Endodermal cell (in vitro differentiated cells): Measurements from ENCODE around the gene ARHGAP6. TPM values are rescaled to one million over a fixed set of nuclear protein-coding genes. Genes with fewer than 3 reads are reported as not detected.

Experiments used
- DNase-seq: peaks from one replicate; pipeline ENCODE4 v3.0.0-alpha.2; 2017
- H3K27ac ChIP-seq: 2 replicates; pipeline ENCODE4 v1.5.1; 2013; ENCODE audit warnings: mild to moderate bottlenecking, low read depth, low read length, moderate library complexity
- H3K27me3 ChIP-seq: 2 replicates; pipeline ENCODE4 v1.6.1; 2013; ENCODE audit warnings: mild to moderate bottlenecking, low read length, moderate library complexity; ENCODE audit not compliant: insufficient read depth, control insufficient read depth, poor library complexity, severe bottlenecking
- H3K36me3 ChIP-seq: 2 replicates; pipeline ENCODE4 v1.7.0; 2013; ENCODE audit warnings: mild to moderate bottlenecking, low read length, moderate library complexity; ENCODE audit not compliant: control insufficient read depth, insufficient read depth
- H3K4me1 ChIP-seq: one replicate; pipeline ENCODE4 v1.7.0; 2013; ENCODE audit warnings: low read length; ENCODE audit not compliant: control insufficient read depth, insufficient read depth
- H3K4me3 ChIP-seq: 2 replicates; pipeline ENCODE4 v1.5.1; 2013; ENCODE audit warnings: mild to moderate bottlenecking, low read length, moderate library complexity
- H3K9ac ChIP-seq: 2 replicates; pipeline ENCODE4 v1.6.1; 2013; ENCODE audit warnings: mild to moderate bottlenecking, low read length, moderate library complexity; ENCODE audit not compliant: poor library complexity, severe bottlenecking; ENCODE audit errors: extremely low read depth
- H3K9me3 ChIP-seq: 2 replicates; pipeline ENCODE4 v1.6.1; 2013; ENCODE audit warnings: mild to moderate bottlenecking, low read length, moderate library complexity; ENCODE audit not compliant: control insufficient read depth
- H3K27ac Mint-ChIP-seq: 2 replicates; pipeline ENCODE4 v1.8.0; 2020; ENCODE audit warnings: mixed read lengths
- H3K27me3 Mint-ChIP-seq: 2 replicates; pipeline ENCODE4 v1.8.0; 2021; ENCODE audit warnings: mild to moderate bottlenecking, mixed read lengths; ENCODE audit not compliant: insufficient read depth
- H3K36me3 Mint-ChIP-seq: 2 replicates; pipeline ENCODE4 v1.8.0; 2020; ENCODE audit warnings: low read depth, mixed read lengths
- H3K4me1 Mint-ChIP-seq: 2 replicates; pipeline ENCODE4 v1.8.0; 2020; ENCODE audit warnings: mixed read lengths
- H3K4me3 Mint-ChIP-seq: 2 replicates; pipeline ENCODE4 v1.8.0; 2020; ENCODE audit warnings: mild to moderate bottlenecking, moderate library complexity, mixed read lengths
- H3K9me3 Mint-ChIP-seq: 2 replicates; pipeline ENCODE4 v1.8.0; 2020; ENCODE audit warnings: mild to moderate bottlenecking, mixed read lengths
- WGBS, 2 experiments: methylation state at CpG; one replicate each; pipeline versions ENCODE4 v1.1.5 to v1.1.7; 2013; ENCODE audit warnings: missing lambda C conversion rate in 2 of 2, mixed read lengths in 1 of 2; ENCODE audit not compliant: insufficient coverage in 1 of 2, insufficient read length in 1 of 2; 5-methylcytosine and 5-hydroxymethylcytosine counted together
- total RNA-seq, 2 donors: library from RNA; stranded (reverse); fragmentation: NEBNext Ultra II Directional in 1 of 2; extraction: Animal tissue kit (Norgen Biotek cat#: 25700) in 1 of 2; gene quantifications; 2 replicates in 1 of 2; 3 replicates in 1 of 2; pipeline ENCODE4 v1.2.1, GENCODE V29; 2021
- TF ChIP-seq, protein P1 (sequence below): fragments of 200-600 bp; sonication (generic); conservative IDR thresholded peaks from 2 replicates; pipeline ENCODE4 v1.5.0; 2021; ENCODE audit warnings: antibody characterized with exemption, mild to moderate bottlenecking

The ARHGAP6 gene
- total RNA-seq, 2 donors from 2014 or later = 0.48 to 0.73 TPM

DNA sequence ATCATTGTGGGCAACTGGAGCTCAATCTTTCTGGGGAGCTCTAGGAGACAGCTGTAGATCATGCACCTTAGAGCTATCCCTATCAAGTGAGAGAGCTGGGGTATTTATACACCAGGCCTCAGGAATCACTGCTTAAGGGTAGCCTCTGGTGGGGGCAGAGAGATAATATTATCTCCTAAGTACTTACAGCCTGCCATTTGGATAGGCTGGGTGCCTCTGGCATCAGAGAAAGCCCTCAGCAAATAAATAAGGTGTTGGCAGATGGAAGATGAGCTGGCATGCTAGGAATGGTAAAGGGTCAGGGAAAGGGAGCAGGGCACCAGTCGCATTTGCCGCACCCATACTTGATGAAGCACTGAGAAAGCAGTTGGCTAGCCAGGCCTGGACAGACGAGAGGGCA lies 478.7 kb downstream of the ARHGAP6 start:
- Mint-ChIP-seq H3K4me3 (no peak overlapping the region), H3K4me1 (no peaks in the 10 kb centered on the region), H3K9me3 (peaks cover 35% of the 10 kb centered on the region), H3K27me3 (peaks cover 40% of the 10 kb centered on the region), H3K27ac (no peak overlapping the region), H3K36me3 (no peaks in the 10 kb centered on the region)
- no peak overlapping the region for H3K4me3 ChIP-seq
- no peak for DNase-seq
- no peaks in the 10 kb centered on the region for H3K9me3 ChIP-seq
- no peaks in the 10 kb centered on the region for H3K36me3 ChIP-seq
- H3K9ac ChIP-seq = no peak overlapping the region
- H3K4me1 ChIP-seq = no peaks in the 10 kb centered on the region
- no peak overlapping the region for H3K27ac ChIP-seq
- WGBS, 2 experiments = 100% methylated on average over 3 of the region's 3 CpGs; no CpG with 5 or more reads in 1 of the 2 experiments
- TF ChIP-seq, protein P1, sequence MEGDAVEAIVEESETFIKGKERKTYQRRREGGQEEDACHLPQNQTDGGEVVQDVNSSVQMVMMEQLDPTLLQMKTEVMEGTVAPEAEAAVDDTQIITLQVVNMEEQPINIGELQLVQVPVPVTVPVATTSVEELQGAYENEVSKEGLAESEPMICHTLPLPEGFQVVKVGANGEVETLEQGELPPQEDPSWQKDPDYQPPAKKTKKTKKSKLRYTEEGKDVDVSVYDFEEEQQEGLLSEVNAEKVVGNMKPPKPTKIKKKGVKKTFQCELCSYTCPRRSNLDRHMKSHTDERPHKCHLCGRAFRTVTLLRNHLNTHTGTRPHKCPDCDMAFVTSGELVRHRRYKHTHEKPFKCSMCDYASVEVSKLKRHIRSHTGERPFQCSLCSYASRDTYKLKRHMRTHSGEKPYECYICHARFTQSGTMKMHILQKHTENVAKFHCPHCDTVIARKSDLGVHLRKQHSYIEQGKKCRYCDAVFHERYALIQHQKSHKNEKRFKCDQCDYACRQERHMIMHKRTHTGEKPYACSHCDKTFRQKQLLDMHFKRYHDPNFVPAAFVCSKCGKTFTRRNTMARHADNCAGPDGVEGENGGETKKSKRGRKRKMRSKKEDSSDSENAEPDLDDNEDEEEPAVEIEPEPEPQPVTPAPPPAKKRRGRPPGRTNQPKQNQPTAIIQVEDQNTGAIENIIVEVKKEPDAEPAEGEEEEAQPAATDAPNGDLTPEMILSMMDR = no peak
- peaks cover 76% of the 10 kb centered on the region for H3K27me3 ChIP-seq

DNA sequence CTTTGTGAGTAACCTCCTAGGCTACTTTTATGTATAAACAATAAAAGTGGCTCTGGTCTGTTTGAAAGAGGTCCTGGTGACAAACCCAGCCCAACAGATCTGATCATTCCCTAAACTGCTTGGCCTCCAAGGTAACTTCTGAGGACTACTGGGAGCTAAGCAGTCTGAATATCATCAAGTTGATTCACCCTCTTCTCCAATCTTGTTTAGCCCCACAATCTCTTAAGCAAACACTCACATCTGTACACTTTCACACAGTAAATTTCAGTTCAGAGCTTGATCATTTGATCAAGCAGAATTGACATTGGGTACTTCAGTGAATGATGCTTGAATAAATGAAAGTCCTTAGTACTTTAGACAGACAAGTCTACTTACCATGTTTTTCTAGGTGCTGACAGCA lies 479.9 kb downstream of the ARHGAP6 start:
- H3K36me3 ChIP-seq = no peaks in the 10 kb centered on the region
- Mint-ChIP-seq H3K4me3 (no peak overlapping the region), H3K27me3 (peaks cover 40% of the 10 kb centered on the region), H3K9me3 (peaks cover 35% of the 10 kb centered on the region), H3K4me1 (no peaks in the 10 kb centered on the region), H3K27ac (no peak overlapping the region), H3K36me3 (no peaks in the 10 kb centered on the region)
- H3K27me3 ChIP-seq = peaks cover 66% of the 10 kb centered on the region
- no peak overlapping the region for H3K9ac ChIP-seq
- TF ChIP-seq, protein P1 = no peak
- H3K4me1 ChIP-seq = no peaks in the 10 kb centered on the region
- H3K9me3 ChIP-seq = no peaks in the 10 kb centered on the region
- no peak overlapping the region for H3K27ac ChIP-seq
- H3K4me3 ChIP-seq = no peak overlapping the region
- no peak for DNase-seq

DNA sequence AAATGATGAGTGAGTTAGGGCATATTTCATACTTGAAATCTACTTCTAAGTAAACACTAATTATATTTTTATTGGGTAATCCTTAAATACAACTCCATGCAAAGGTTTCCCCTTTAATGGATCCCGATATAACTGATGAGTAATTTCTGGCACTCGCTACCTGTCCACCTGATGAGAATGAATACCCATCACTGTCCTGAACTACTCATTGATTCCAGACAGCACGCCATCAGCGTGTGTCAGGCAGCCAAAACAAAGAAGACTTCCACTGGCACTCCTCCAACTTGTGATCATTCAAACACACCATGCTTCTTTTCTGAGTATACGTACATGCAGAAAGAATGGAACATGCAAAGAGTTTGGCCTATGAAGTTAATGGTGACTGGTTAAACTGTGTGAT lies 485.1 kb downstream of the ARHGAP6 start:
- DNase-seq = no peak
- Histone ChIP-seq H3K9me3 (no peaks in the 10 kb centered on the region), H3K27ac (no peak overlapping the region), H3K4me1 (no peaks in the 10 kb centered on the region), H3K9ac (no peak overlapping the region), H3K36me3 (no peaks in the 10 kb centered on the region), H3K27me3 (peaks cover 34% of the 10 kb centered on the region), H3K4me3 (no peak overlapping the region)
- Mint-ChIP-seq H3K36me3 (no peaks in the 10 kb centered on the region), H3K4me1 (peaks cover 4% of the 10 kb centered on the region), H3K27ac (no peak overlapping the region), H3K27me3 (peaks cover 17% of the 10 kb centered on the region), H3K4me3 (no peak overlapping the region), H3K9me3 (peaks cover 45% of the 10 kb centered on the region)
- TF ChIP-seq, protein P1 = no peak
- 98% methylated on average over 5 of the region's 5 CpGs; no CpG with 5 or more reads in 1 of the 2 experiments for WGBS, 2 experiments
